HL-60/S4 treated with retinoic acid at 250 ng/mL for 4 days and 3 days (cell line): ENCODE measurements around the gene CCDC6.
"Not testable (repeated sequence)": the region's sequence is repeated elsewhere in the genome, so short reads cannot be mapped to it uniquely, and the experiment has no call there.

Experiments used
- in situ Hi-C: fragments of 300-500 bp; cut with MboI; formaldehyde crosslinking; loops from 2 replicates; pipeline ENCODE4 v1.7.0; 2022; ENCODE audit warnings: low sequenced_read_pairs

Gene CCDC6

GRCh38 chr10:59817773-59818172, 88.6 kb downstream of the CCDC6 start:
- in situ Hi-C loops: no loop called here

DNA sequence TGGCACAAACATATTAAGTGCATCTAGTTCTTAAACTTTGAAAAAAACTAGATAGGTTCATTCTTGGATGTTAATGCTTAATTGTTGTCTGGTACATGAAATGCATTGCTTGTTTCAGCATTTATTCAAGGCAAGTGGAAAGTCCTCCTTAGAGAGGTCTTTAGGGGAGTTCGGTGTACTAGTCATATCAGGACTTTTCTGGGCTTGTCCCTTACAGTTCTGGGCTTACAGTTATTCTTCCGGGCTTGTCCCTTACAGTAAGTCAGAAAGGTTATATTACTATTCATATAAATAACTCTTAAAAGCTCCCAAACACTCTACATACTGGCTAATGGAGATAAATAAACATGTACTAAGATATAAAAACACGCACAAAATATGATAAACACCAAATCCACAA, 91.5 kb downstream of the CCDC6 start:
- in situ Hi-C loops: no loop called here

DNA sequence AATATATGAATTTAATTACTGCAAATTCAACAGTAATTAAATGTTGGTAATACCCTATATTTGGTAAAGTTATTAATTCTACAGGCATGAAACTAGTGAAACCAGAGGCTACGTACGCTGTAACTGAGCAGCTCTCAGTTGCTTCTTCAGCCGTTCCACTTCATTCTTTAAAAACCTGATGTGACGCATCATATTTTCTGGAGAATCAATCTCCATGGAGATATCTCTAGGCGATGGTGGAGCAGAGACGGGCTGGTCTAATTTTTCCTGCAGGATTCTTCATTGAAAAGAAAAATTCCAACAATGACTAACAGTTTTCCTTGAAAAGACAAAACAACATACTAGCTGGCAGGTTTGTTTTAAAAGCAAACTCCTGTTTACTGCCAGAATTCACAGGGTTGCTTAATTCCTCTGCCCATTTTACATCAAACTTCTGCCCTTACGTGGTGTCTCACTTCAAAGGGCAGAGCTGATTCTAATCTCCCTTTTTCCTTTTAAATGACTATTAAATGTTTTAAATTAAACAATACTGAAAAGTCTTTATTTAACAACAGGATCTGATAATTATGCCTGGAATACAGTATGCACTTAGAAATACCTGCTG, 93.7 kb downstream of the CCDC6 start:
- in situ Hi-C loops: no loop called here

DNA sequence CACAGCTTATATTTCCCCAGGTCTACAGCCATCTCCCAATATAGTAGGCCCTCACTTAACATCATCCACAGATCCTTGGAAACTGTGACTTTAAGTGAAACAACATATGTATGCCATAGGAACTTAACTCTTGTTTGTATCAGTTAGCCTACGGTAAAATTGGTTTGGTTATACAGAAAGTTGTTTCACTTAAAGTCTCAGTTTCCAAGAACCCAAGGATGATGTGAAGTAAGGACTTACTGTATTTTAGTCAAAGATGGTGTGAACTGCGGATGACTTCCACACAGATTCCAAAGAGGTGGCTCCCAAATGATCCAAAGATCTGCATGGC, 96.7 kb downstream of the CCDC6 start:
- in situ Hi-C loops: loop anchor here (10.0 kb wide), 1 partner anchor 185 kb away; no protein-coding TSS in a partner anchor

- in situ Hi-C loops: loop anchor here (10.0 kb wide), 1 partner anchor 184 kb away; no protein-coding TSS in a partner anchor
Measured at GRCh38 chr10:59808896-59809643, 97.3 kb downstream of the CCDC6 start.

GRCh38 chr10:59807629-59808620, 98.4 kb downstream of the CCDC6 start:
- in situ Hi-C loops: loop anchor here (10.0 kb wide), 1 partner anchor 183 kb away; no protein-coding TSS in a partner anchor

- in situ Hi-C loops: loop anchor here (10.0 kb wide), 1 partner anchor 180 kb away; no protein-coding TSS in a partner anchor
Measured at GRCh38 chr10:59805014-59805413, 101.3 kb downstream of the CCDC6 start.

DNA sequence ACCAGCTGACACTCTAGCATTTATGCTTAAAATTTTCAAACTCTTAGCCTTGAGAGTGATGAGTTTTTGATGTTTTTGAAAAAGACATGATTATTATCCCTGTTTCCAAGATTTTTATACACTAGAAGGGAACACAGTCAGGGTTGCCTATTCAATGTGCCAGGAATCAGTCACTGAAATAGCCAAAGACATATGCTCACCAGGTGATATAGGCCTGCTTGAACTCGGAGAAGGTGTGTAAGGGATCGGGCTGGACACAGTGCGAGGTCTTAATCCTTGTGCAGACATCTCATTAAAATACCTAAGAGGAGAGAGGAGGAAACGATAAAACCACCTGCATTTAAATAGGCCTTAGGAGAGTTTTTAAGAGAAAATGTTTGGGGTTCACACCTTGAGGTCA, 102.1 kb downstream of the CCDC6 start:
- in situ Hi-C loops: loop anchor here (10.0 kb wide), 1 partner anchor 179 kb away; no protein-coding TSS in a partner anchor

DNA sequence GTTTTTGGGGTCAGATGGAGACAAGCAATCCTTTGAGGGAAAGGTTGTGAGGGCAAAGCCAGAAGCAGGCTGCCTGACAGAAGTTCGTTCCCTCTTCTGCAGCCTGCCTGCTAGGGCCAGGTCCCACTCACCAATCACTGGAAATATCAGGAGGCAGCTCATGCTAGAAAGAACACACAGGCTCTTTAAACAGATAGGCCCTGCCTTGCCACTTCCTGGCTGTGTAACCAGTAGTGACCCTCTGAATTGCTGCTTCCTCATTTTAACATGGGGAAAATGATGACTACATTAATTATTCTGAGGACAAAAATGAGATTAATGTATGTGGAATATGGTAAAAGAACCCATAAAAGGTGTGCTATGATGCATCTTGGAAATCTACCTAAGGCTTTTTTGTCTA, 102.6 kb downstream of the CCDC6 start:
- in situ Hi-C loops: loop anchor here (10.0 kb wide), 1 partner anchor 179 kb away; no protein-coding TSS in a partner anchor

DNA sequence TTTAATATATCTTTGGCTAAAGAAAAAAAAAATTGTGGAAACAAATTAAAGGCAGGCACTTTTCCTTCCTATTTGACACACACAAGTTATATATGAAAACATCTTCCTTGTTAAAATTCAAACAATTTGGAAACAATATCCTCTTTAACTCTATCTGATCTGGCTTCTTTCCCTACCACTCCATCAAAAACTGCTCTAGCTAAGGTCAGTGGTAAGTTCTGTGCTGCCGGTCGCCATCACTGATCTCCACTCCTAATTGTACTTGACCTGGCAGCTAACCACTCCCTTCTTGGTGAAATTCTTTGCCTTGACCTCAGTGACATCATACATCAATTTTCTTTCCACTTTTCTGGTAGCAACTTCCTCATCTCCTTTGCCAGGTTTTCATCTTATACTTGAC, 105.2 kb downstream of the CCDC6 start:
- in situ Hi-C loops: loop anchor here (10.0 kb wide), 1 partner anchor 176 kb away; no protein-coding TSS in a partner anchor

DNA sequence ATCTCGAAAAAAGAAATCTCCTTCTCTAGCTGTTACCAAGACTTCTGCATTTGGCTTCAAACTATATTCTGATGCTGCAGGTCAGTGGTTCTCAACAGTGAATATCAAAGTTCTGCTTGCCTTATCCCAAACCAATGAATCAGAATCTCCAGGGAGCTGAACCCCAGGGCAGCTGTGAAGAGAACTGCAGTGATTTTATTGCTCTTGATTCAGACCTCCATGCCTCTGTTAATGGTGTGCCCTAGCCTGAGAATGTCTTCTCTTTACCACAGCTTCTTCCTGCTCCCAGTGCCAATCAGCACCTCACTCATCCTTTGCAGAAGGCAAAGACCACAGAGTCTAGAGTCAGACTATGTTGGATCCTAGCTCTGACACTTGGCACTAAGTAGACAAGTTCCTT, 106.9 kb downstream of the CCDC6 start:
- in situ Hi-C loops: no loop called here

GRCh38 chr10:59793919-59794318, 112.4 kb downstream of the CCDC6 start:
- in situ Hi-C loops: no loop called here

GRCh38 chr10:59792812-59793211, 113.5 kb downstream of the CCDC6 start:
- in situ Hi-C loops: no loop called here

- in situ Hi-C loops: no loop called here
Measured at GRCh38 chr10:59791601-59792000, 114.8 kb downstream of the CCDC6 start.

GRCh38 chr10:59790080-59790479, 116.3 kb downstream of the CCDC6 start:
- in situ Hi-C loops: not testable (repeated sequence)

GRCh38 chr10:59788914-59789313, 117.4 kb downstream of the CCDC6 start:
- in situ Hi-C loops: not testable (repeated sequence)

DNA sequence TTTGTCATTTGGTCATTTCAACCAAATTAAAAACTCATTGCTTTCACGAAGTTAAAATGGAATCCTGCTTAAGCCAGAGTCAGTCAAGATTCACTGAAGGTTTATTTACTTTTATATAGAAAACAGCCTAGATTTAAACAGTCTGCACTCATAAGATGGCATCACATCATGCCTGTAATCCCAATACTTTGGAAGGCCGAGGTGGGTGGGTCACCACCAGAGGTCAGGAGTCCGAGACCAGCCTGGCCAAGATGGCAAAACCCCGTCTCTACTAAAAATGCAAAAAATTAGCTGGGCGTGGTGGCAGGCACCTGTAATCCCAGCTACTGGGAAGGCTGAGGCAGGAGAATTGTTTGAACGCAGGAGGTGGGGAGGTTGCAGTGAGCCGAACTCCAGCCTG, 119.3 kb downstream of the CCDC6 start:
- in situ Hi-C loops: not testable (repeated sequence)

GRCh38 chr10:59785476-59785875, 120.9 kb downstream of the CCDC6 start:
- in situ Hi-C loops: not testable (repeated sequence)

DNA sequence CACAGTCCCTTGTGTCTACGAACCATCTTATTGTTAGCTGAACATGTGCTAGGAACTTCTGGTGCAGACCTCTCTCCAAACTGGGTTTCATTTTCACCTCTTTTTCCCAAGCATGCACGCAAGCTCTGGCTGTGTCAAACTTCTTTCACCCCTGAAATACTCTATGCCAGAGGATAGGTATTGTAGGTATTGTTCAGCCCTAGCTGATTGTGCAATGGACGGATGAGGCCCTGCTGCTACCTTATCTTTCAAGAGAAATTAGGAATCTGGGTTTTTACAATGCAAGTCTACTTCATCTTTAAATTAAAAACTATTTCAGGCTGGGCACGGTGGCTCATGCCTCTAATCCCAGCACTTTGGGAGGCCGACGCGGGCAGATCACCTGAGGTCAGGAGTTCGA, 124.8 kb downstream of the CCDC6 start:
- in situ Hi-C loops: no loop called here

DNA sequence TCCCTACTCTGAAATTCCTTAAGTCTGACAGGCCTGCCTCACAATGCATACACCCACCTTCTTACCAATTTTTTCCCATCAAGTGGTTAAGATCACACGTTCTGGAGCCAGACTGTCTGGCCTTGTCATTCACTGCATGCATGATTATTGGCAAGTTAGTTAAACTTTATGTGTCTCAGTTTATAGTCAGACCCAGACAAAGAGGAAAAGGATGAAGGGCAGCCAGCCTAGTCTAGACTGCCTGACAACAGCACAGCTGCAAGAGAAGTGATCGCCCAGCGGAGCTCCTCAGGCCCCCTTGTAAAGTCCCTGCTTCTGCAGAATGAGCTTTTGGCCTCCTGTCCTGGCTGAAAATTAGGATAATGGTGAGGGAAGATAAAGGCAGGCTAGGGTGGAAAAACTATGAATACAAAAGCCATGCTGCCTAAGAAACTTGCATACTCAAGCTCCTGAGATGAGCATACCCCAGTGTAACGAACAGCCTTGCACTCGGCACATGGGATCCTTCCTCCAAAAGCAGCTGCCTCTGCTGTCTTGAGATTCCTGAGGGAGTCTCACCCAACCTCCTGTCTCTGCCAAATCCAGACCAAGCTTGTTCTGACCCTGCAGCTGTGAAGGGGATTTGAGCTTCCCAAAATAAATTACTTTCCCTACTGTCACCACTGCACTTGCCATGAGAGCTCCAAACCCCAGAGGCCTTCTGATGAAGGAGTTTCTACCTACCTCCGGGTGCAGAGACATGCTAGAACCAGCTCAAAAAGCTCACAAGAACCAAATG, 126.4 kb downstream of the CCDC6 start:
- in situ Hi-C loops: no loop called here
